DMS114 treated with DMSO at 0.1 percent for 48 hours (cell line): ENCODE results near the gene NEURL2.

Source experiments
- DNase-seq: peaks from one replicate; lab custom pipeline; 2025; ENCODE audit not compliant: unreplicated experiment; lab: John Stamatoyannopoulos, UW

NEURL2 gene

GRCh38 chr20:45920462-45921336, 29.7 kb upstream of the NEURL2 start:
- DNase-seq = no peak

GRCh38 chr20:45919542-45920399, 28.8 kb upstream of the NEURL2 start:
- DNase-seq = no peak

GRCh38 chr20:45918779-45919537, 27.9 kb upstream of the NEURL2 start:
- no peak for DNase-seq

GRCh38 chr20:45918182-45918737, 27.3 kb upstream of the NEURL2 start:
- no peak for DNase-seq

GRCh38 chr20:45917790-45918141, 26.8 kb upstream of the NEURL2 start:
- DNase-seq = no peak

- no peak for DNase-seq
Observed at GRCh38 chr20:45913116-45913515, 22.1 kb upstream of the NEURL2 start.

GRCh38 chr20:45912344-45912682, 21.3 kb upstream of the NEURL2 start:
- DNase-seq = no peak

- peak; percentile 19 for DNase-seq
Observed at GRCh38 chr20:45911486-45912343, 20.7 kb upstream of the NEURL2 start, which contains the start of gene PLTP. Gene PLTP, minus strand, starts transcription at chr20:45912155. Its CDS starts 703 bp downstream, at chr20:45911452.

GRCh38 chr20:45910670-45911485, 19.9 kb upstream of the NEURL2 start:
- DNase-seq = peak; percentile 96

- no peak for DNase-seq
Observed at GRCh38 chr20:45909817-45910669, 19.0 kb upstream of the NEURL2 start.

- no peak for DNase-seq
Observed at GRCh38 chr20:45909336-45909808, 18.4 kb upstream of the NEURL2 start.

- DNase-seq = no peak
Observed at GRCh38 chr20:45908084-45908483, 17.1 kb upstream of the NEURL2 start.

GRCh38 chr20:45907219-45907948, 16.4 kb upstream of the NEURL2 start:
- DNase-seq = no peak

GRCh38 chr20:45905505-45906079, 14.6 kb upstream of the NEURL2 start:
- DNase-seq = no peak

GRCh38 chr20:45904583-45905504, 13.8 kb upstream of the NEURL2 start:
- no peak for DNase-seq

- DNase-seq = no peak
Observed at GRCh38 chr20:45902199-45902701, 11.2 kb upstream of the NEURL2 start.
